ENCODE measurements around the gene PLVAP.

The PLVAP gene

DNA sequence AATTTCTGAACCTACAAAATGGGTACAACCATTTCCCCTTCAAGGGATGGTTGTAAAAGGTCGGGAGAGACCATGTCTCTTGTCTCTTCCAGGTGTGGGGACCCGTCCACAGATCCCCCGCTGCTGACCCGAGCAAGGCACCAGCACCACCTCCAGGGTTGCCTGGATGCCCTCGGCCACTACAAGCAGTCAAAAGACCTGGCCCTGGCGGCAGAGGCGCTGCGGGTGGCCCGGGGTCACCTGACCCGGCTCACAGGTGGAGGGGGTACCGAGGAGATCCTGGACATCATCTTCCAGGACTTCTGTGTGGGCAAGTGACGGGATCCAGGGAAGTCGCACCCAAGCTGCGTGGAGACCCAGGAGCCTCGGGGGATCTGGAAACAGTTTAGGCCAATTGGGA, 35.8 kb downstream of the PLVAP start:
- Histone ChIP-seq H4K20me1 (ENCODE audit: low read depth, low read length) (no peaks in the 10 kb centered on the region), H3K79me2 (ENCODE audit: insufficient read depth, low read length) (peaks cover 14% of the 10 kb centered on the region; the same call in 1 of the 2 replicates), H3K4me3 (ENCODE audit: insufficient read depth, low read length, poor library complexity, severe bottlenecking) (no peak overlapping the region), H3K9ac (ENCODE audit: low read length) (no peak overlapping the region), H2AFZ (ENCODE audit: low read depth, low read length, severe bottlenecking) (no peak overlapping the region), H3K27me3 (ENCODE audit: low read length) (no peaks in the 10 kb centered on the region), H3F3A (ENCODE audit: insufficient read depth) (peaks cover 8% of the 10 kb centered on the region), H3K4me2 (ENCODE audit: low read depth, low read length, poor library complexity, severe bottlenecking) (no peak overlapping the region), H3K27ac (ENCODE audit: low read depth, low read length) (no peak overlapping the region), H3K9me3 (ENCODE audit: insufficient read depth, low read length) (no peaks in the 10 kb centered on the region), H3K36me3 (ENCODE audit: low read length) (0 out of 2 replicates have a peak, but pooled peaks cover 4% of the 10 kb centered on the region), H3K9me2 (replicated peaks; ENCODE audit: insufficient read depth, low read length) (no peaks in the 10 kb centered on the region)
- no peak for TF ChIP-seq EZH2phosphoT487 (conservative IDR thresholded peaks at IDR 0.05; ENCODE audit: low read length)
- no peak for TF ChIP-seq CTCF (IDR thresholded peaks at IDR 0.05; ENCODE audit: insufficient read depth, low read length, poor library complexity, severe bottlenecking)

DNA sequence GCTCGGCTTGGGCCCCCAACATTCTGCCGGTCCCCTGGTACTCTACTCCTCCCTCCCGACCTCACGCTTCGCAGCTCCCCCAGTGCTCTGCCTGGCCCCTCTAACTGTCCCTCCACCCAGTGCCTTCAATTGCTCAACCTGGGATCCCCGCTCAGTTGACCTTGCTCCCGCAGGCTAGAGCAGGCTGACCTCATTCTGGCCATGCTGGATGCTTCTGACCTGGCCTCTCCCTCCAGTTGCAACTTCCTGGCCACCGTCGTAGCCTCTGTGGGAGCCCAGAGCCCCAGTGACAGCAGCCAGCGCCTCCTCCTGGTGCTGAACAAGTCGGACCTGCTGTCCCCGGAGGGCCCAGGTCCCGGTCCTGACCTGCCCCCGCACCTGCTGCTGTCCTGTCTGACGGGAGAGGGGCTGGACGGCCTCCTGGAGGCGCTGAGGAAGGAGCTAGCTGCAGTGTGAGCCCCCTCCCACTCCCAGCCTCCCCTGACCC, 36.2 kb downstream of the PLVAP start:
- H3K27me3 ChIP-seq (ENCODE audit: low read length): no peaks in the 10 kb centered on the region
- H3K4me2 ChIP-seq (ENCODE audit: low read depth, low read length, poor library complexity, severe bottlenecking): no peak overlapping the region
- H3K9me2 ChIP-seq (replicated peaks; ENCODE audit: insufficient read depth, low read length): no peaks in the 10 kb centered on the region
- peaks cover 8% of the 10 kb centered on the region for H3F3A ChIP-seq (ENCODE audit: insufficient read depth)
- H3K36me3 ChIP-seq (ENCODE audit: low read length): 0 out of 2 replicates have a peak, but pooled peaks cover 4% of the 10 kb centered on the region
- H2AFZ ChIP-seq (ENCODE audit: low read depth, low read length, severe bottlenecking): no peak overlapping the region
- no peak overlapping the region for H3K27ac ChIP-seq (ENCODE audit: low read depth, low read length)
- H3K9ac ChIP-seq (ENCODE audit: low read length): no peak overlapping the region
- no peak overlapping the region for H3K4me3 ChIP-seq (ENCODE audit: insufficient read depth, low read length, poor library complexity, severe bottlenecking)
- TF ChIP-seq CTCF (IDR thresholded peaks at IDR 0.05; ENCODE audit: insufficient read depth, low read length, poor library complexity, severe bottlenecking): no peak
- no peak for TF ChIP-seq EZH2phosphoT487 (conservative IDR thresholded peaks at IDR 0.05; ENCODE audit: low read length)
- H3K9me3 ChIP-seq (ENCODE audit: insufficient read depth, low read length): no peaks in the 10 kb centered on the region
- no peaks in the 10 kb centered on the region for H4K20me1 ChIP-seq (ENCODE audit: low read depth, low read length)
- H3K79me2 ChIP-seq (ENCODE audit: insufficient read depth, low read length): peaks cover 14% of the 10 kb centered on the region; the same call in 1 of the 2 replicates

GRCh38 chr19:17340302-17340870, 36.8 kb downstream of the PLVAP start:
- no peaks in the 10 kb centered on the region for H3K27me3 ChIP-seq (ENCODE audit: low read length)
- no peak overlapping the region for H3K27ac ChIP-seq (ENCODE audit: low read depth, low read length)
- no peaks in the 10 kb centered on the region for H3K9me3 ChIP-seq (ENCODE audit: insufficient read depth, low read length)
- H3K36me3 ChIP-seq (ENCODE audit: low read length): 0 out of 2 replicates have a peak, but pooled peaks cover 4% of the 10 kb centered on the region
- no peaks in the 10 kb centered on the region for H4K20me1 ChIP-seq (ENCODE audit: low read depth, low read length)
- TF ChIP-seq CTCF (IDR thresholded peaks at IDR 0.05; ENCODE audit: insufficient read depth, low read length, poor library complexity, severe bottlenecking) (no peak), EZH2phosphoT487 (conservative IDR thresholded peaks at IDR 0.05; ENCODE audit: low read length) (no peak)
- H3K79me2 ChIP-seq (ENCODE audit: insufficient read depth, low read length): peaks cover 14% of the 10 kb centered on the region; the same call in 1 of the 2 replicates
- H3K4me2 ChIP-seq (ENCODE audit: low read depth, low read length, poor library complexity, severe bottlenecking): no peak overlapping the region
- H3F3A ChIP-seq (ENCODE audit: insufficient read depth): peaks cover 8% of the 10 kb centered on the region
- H3K9ac ChIP-seq (ENCODE audit: low read length): no peak overlapping the region
- no peak overlapping the region for H3K4me3 ChIP-seq (ENCODE audit: insufficient read depth, low read length, poor library complexity, severe bottlenecking)
- H2AFZ ChIP-seq (ENCODE audit: low read depth, low read length, severe bottlenecking): no peak overlapping the region
- H3K9me2 ChIP-seq (replicated peaks; ENCODE audit: insufficient read depth, low read length): no peaks in the 10 kb centered on the region
